ENCODE results near the gene TSR1.

The TSR1 gene

GRCh38 chr17:2277429-2278170 lies 58.7 kb downstream of the TSR1 start:
- TF ChIP-seq CTCF (IDR thresholded peaks at IDR 0.05; ENCODE audit: low read depth, low read length, missing control alignments) = no peak
- no peak for DNase-seq (ENCODE audit: extremely low read depth, low read depth)
- no peak overlapping the region for H3K4me3 ChIP-seq (replicated peaks; ENCODE audit: low read depth, low read length)

GRCh38 chr17:2275722-2276121 lies 60.5 kb downstream of the TSR1 start:
- no peak for DNase-seq (ENCODE audit: extremely low read depth, low read depth)
- no peak for TF ChIP-seq CTCF (IDR thresholded peaks at IDR 0.05; ENCODE audit: low read depth, low read length, missing control alignments)
- no peak overlapping the region for H3K4me3 ChIP-seq (replicated peaks; ENCODE audit: low read depth, low read length)

GRCh38 chr17:2274414-2274813 lies 61.8 kb downstream of the TSR1 start:
- no peak for DNase-seq (ENCODE audit: extremely low read depth, low read depth)
- no peak overlapping the region for H3K4me3 ChIP-seq (replicated peaks; ENCODE audit: low read depth, low read length)
- no peak for TF ChIP-seq CTCF (IDR thresholded peaks at IDR 0.05; ENCODE audit: low read depth, low read length, missing control alignments)

All from HFF-Myc (cell line).